HG03432 (cell line): Measurements from ENCODE around the gene MIGA2.
"Not testable (repeated sequence)": the region's sequence is repeated elsewhere in the genome, so short reads cannot be mapped to it uniquely, and the experiment has no call there.

ENCODE experiments used
- ATAC-seq: cut with Tn5 transposase; IDR thresholded peaks from one replicate; pipeline ENCODE4 v1.9.1; 2021; ENCODE audit warnings: mild to moderate bottlenecking, moderate library complexity; ENCODE audit not compliant: unreplicated experiment

The MIGA2 gene

GRCh38 chr9:129036241-129036922, at the start of gene MIGA2:
Gene MIGA2 (plus strand): TSS chr9:129036626. CDS start chr9:129040595, 3,969 bp downstream.
- ATAC-seq = peak; percentile 94

- ATAC-seq = no peak
These were observed 49.8 kb upstream of the MIGA2 start for GRCh38 chr9:128986671-128987070.

- no peak for ATAC-seq
These were observed 48.6 kb upstream of the MIGA2 start for GRCh38 chr9:128987805-128988204.

- no peak for ATAC-seq
These were observed 43.4 kb upstream of the MIGA2 start for GRCh38 chr9:128992995-128993394.

GRCh38 chr9:128995791-128996190, 40.6 kb upstream of the MIGA2 start:
- ATAC-seq = no peak

GRCh38 chr9:128998462-128998861, 38.0 kb upstream of the MIGA2 start:
- ATAC-seq = no peak

- ATAC-seq = no peak
These were observed 36.7 kb upstream of the MIGA2 start for GRCh38 chr9:128999581-129000206.

GRCh38 chr9:129001504-129002325, 34.7 kb upstream of the MIGA2 start:
- ATAC-seq = no peak

GRCh38 chr9:129002992-129003391, 33.4 kb upstream of the MIGA2 start:
- no peak for ATAC-seq

- not testable (repeated sequence) for ATAC-seq
These were observed 32.3 kb upstream of the MIGA2 start for GRCh38 chr9:129004173-129004572.

GRCh38 chr9:129005336-129005997, 31.0 kb upstream of the MIGA2 start:
- ATAC-seq = no peak

GRCh38 chr9:129006328-129007034, 29.9 kb upstream of the MIGA2 start:
- no peak for ATAC-seq

GRCh38 chr9:129007035-129007765, 29.2 kb upstream of the MIGA2 start:
- ATAC-seq = no peak

GRCh38 chr9:129007766-129008468, 28.5 kb upstream of the MIGA2 start:
- no peak for ATAC-seq

- no peak for ATAC-seq
These were observed 27.9 kb upstream of the MIGA2 start for GRCh38 chr9:129008469-129008965.

- no peak for ATAC-seq
These were observed 27.3 kb upstream of the MIGA2 start for GRCh38 chr9:129008986-129009583.

GRCh38 chr9:129009584-129010141, 26.8 kb upstream of the MIGA2 start:
- no peak for ATAC-seq

- no peak for ATAC-seq
These were observed 26.0 kb upstream of the MIGA2 start for GRCh38 chr9:129010267-129010975.
